ENCODE data around the gene CLASP1. TPM values are rescaled to one million over a fixed set of nuclear protein-coding genes. Genes with fewer than 3 reads are reported as not detected.

CLASP1 gene
- total RNA-seq, 6 experiments from 2014 or later, result 38.2 to 49.0 (median 41.1) TPM

GRCh38 chr2:121510857-121511256, 138.4 kb downstream of the CLASP1 start:
- H3K36me3 Mint-ChIP-seq (ENCODE audit: low read depth), result peaks cover 16% of the 10 kb centered on the region
- H3K4me3 Mint-ChIP-seq, result no peak overlapping the region
- H3K4me1 Mint-ChIP-seq (ENCODE audit: low read depth), result peaks cover 15% of the 10 kb centered on the region
- TF ChIP-seq CTCF (IDR thresholded peaks at IDR 0.05), result no peak
- no peak overlapping the region for H3K27ac Mint-ChIP-seq
- H3K27me3 Mint-ChIP-seq (ENCODE audit: insufficient read depth), result peaks cover 1% of the 10 kb centered on the region; the same call in 1 of the 2 replicates
- no peaks in the 10 kb centered on the region for H3K9me3 Mint-ChIP-seq
- DNase-seq, result no peak

- H3K36me3 Mint-ChIP-seq (ENCODE audit: low read depth), result peaks cover 13% of the 10 kb centered on the region
- no peak for TF ChIP-seq CTCF (IDR thresholded peaks at IDR 0.05)
- H3K27ac Mint-ChIP-seq, result no peak overlapping the region
Measured at GRCh38 chr2:121506621-121507020, 142.6 kb downstream of the CLASP1 start.

GRCh38 chr2:121505986-121506586, 143.2 kb downstream of the CLASP1 start:
- H3K36me3 Mint-ChIP-seq (ENCODE audit: low read depth), result peaks cover 13% of the 10 kb centered on the region
- TF ChIP-seq CTCF (IDR thresholded peaks at IDR 0.05), result no peak
- DNase-seq, result no peak
- H3K27ac Mint-ChIP-seq, result 0 out of 2 replicates have a peak overlapping the region, but pooled peaks have one; percentile 22
- H3K4me3 Mint-ChIP-seq, result no peak overlapping the region
- H3K27me3 Mint-ChIP-seq (ENCODE audit: insufficient read depth), result no peaks in the 10 kb centered on the region
- peaks cover 61% of the 10 kb centered on the region for H3K4me1 Mint-ChIP-seq (ENCODE audit: low read depth)
- no peaks in the 10 kb centered on the region for H3K9me3 Mint-ChIP-seq

More at GRCh38 chr2:121506621-121507020, 142.6 kb downstream of the CLASP1 start:
- Mint-ChIP-seq H3K27me3 (ENCODE audit: insufficient read depth) (peaks cover 1% of the 10 kb centered on the region; the same call in 1 of the 2 replicates), H3K4me3 (no peak overlapping the region), H3K4me1 (ENCODE audit: low read depth) (peaks cover 56% of the 10 kb centered on the region), H3K9me3 (no peaks in the 10 kb centered on the region)
- no peak for DNase-seq

- DNase-seq, result peak; percentile 79
- no peaks in the 10 kb centered on the region; the same call in 1 of the 2 replicates for H3K9me3 Mint-ChIP-seq
- peak overlapping the region; percentile 77 for H3K27ac Mint-ChIP-seq
- peaks cover 17% of the 10 kb centered on the region for H3K36me3 Mint-ChIP-seq (ENCODE audit: low read depth)
- TF ChIP-seq CTCF (IDR thresholded peaks at IDR 0.05), result no peak
- H3K4me3 Mint-ChIP-seq, result peak overlapping the region; percentile 57
- no peaks in the 10 kb centered on the region for H3K27me3 Mint-ChIP-seq (ENCODE audit: insufficient read depth)
- H3K4me1 Mint-ChIP-seq (ENCODE audit: low read depth), result peaks cover 71% of the 10 kb centered on the region
Measured at GRCh38 chr2:121505005-121505404, 144.3 kb downstream of the CLASP1 start.

GRCh38 chr2:121504316-121504715, 144.9 kb downstream of the CLASP1 start:
- H3K27ac Mint-ChIP-seq, result peak overlapping the region; percentile 77
- no peak for TF ChIP-seq CTCF (IDR thresholded peaks at IDR 0.05)
- no peaks in the 10 kb centered on the region for H3K27me3 Mint-ChIP-seq (ENCODE audit: insufficient read depth)
- H3K9me3 Mint-ChIP-seq, result peaks cover under 1% of the 10 kb centered on the region; the same call in 1 of the 2 replicates
- H3K4me1 Mint-ChIP-seq (ENCODE audit: low read depth), result peaks cover 74% of the 10 kb centered on the region
- peak overlapping the region; percentile 57; the same call in 1 of the 2 replicates for H3K4me3 Mint-ChIP-seq
- peaks cover 22% of the 10 kb centered on the region for H3K36me3 Mint-ChIP-seq (ENCODE audit: low read depth)
- DNase-seq, result no peak

All from HFFc6 (cell line).